ENCODE measurements around the gene PLD1.

Gene PLD1

GRCh38 chr3:171556574-171557145, 253.6 kb downstream of the PLD1 start:
- DNase-seq = peak; percentile 29

GRCh38 chr3:171556148-171556547, 254.1 kb downstream of the PLD1 start:
- peak; percentile 62 for DNase-seq

- no peak for DNase-seq
These were observed 257.2 kb downstream of the PLD1 start for GRCh38 chr3:171553086-171553485.

- no peak for DNase-seq
These were observed 257.8 kb downstream of the PLD1 start for GRCh38 chr3:171552531-171552930.

- DNase-seq = no peak
These were observed 259.0 kb downstream of the PLD1 start for GRCh38 chr3:171551296-171551695.
